Activated T-cell treated with anti-CD3 and anti-CD28 coated beads, Interleukin-2, amount 50 U/mL, for 24 hours (primary cell): Measurements from ENCODE around the gene UNCX.
"Not testable (repeated sequence)": the region's sequence is repeated elsewhere in the genome, so short reads cannot be mapped to it uniquely, and the experiment has no call there.

ENCODE experiments used
- DNase-seq: peaks from one replicate; pipeline ENCODE4 v3.0.0-alpha.2; 2020
- H3K27ac Mint-ChIP-seq: 2 replicates; pipeline ENCODE4 v1.8.0; 2020; ENCODE audit warnings: mild to moderate bottlenecking, mixed read lengths
- H3K27me3 Mint-ChIP-seq: 2 replicates; pipeline ENCODE4 v1.8.0; 2020; ENCODE audit warnings: mixed read lengths
- H3K36me3 Mint-ChIP-seq: 2 replicates; pipeline ENCODE4 v1.8.0; 2020; ENCODE audit warnings: low read depth, mixed read lengths
- H3K4me1 Mint-ChIP-seq: 2 replicates; pipeline ENCODE4 v1.8.0; 2020; ENCODE audit warnings: low read depth, mixed read lengths
- H3K4me3 Mint-ChIP-seq: 2 replicates; pipeline ENCODE4 v1.8.0; 2020; ENCODE audit warnings: mild to moderate bottlenecking, moderate library complexity, mixed read lengths
- H3K9me3 Mint-ChIP-seq: 2 replicates; pipeline ENCODE4 v1.8.0; 2020; ENCODE audit warnings: mixed read lengths

UNCX gene

DNA sequence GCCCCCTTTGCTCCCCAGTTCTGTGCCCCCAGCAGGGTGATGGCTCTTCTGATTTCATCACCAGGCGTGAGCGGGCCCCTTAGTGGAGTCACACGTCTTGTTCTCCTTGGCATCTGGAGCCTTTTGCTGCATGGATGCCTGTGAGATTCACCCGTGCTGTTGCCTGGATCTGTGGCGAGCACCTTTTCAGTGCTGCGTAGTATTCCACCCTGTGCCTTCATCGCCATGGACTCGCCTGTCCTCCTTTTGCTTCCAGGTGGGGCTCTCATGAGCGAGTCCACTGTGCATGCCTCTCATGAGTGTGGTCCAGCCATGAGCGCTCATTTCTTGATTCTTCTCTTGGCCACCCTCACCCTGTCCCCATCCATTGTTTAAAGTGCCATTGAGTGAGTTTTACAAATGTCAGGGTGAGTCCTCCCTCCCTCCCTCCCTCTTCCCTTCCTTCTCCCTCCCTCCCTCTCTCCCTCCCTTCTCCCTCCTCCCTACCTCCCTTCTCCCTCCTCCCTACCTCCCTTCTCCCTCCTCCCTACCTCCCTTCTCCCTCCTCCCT, 44.0 kb downstream of the UNCX start:
- H3K27me3 Mint-ChIP-seq: peaks cover 10% of the 10 kb centered on the region
- H3K36me3 Mint-ChIP-seq: no peaks in the 10 kb centered on the region
- no peaks in the 10 kb centered on the region for H3K4me1 Mint-ChIP-seq
- H3K27ac Mint-ChIP-seq: no peak overlapping the region
- no peak for DNase-seq
- H3K9me3 Mint-ChIP-seq: no peaks in the 10 kb centered on the region
- H3K4me3 Mint-ChIP-seq: no peak overlapping the region

DNA sequence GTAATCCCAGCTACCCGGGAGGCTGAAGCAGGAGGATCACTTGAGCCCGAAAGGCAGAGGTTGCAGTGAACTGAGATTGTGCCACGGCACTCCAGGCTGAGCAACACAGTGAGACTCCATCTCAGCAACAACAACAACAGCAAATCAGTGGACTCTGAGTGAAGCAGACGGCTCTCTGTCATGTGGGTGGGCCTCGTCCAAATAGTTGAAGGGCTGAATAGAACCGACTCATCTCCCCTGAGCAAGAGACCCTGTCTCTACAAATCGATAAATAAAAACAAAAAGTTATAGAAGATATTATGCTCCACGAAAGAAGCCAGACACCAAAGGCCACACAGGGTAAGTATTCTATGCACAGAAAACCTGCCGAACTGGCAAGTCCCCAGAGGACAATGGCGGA, 45.9 kb downstream of the UNCX start:
- Mint-ChIP-seq H3K9me3 (no peaks in the 10 kb centered on the region), H3K4me1 (no peaks in the 10 kb centered on the region), H3K27ac (no peak overlapping the region), H3K4me3 (no peak overlapping the region), H3K36me3 (no peaks in the 10 kb centered on the region), H3K27me3 (peaks cover 10% of the 10 kb centered on the region)
- no peak for DNase-seq

DNA sequence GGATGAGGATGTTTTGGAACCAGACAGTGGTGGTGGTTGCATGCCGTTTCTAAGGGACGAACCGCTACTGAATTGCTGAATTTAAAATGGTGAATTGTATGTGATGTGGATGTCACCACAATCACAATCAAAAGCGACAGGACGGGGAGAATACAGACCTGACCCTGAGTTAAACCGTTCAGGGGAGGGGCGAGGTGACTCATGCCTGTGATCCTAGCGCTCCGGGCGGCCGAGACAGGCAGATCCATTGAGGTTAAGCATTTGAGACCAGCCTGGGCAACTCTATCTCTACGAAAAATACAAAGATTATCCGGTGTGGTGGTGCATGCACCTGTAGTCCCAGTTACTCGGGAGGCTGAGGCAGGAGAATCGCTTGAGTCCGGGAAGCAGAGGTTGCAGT, 46.4 kb downstream of the UNCX start:
- H3K36me3 Mint-ChIP-seq: no peaks in the 10 kb centered on the region
- no peaks in the 10 kb centered on the region for H3K9me3 Mint-ChIP-seq
- peaks cover 10% of the 10 kb centered on the region for H3K27me3 Mint-ChIP-seq
- DNase-seq: no peak
- H3K4me1 Mint-ChIP-seq: no peaks in the 10 kb centered on the region
- no peak overlapping the region for H3K27ac Mint-ChIP-seq
- no peak overlapping the region for H3K4me3 Mint-ChIP-seq

DNA sequence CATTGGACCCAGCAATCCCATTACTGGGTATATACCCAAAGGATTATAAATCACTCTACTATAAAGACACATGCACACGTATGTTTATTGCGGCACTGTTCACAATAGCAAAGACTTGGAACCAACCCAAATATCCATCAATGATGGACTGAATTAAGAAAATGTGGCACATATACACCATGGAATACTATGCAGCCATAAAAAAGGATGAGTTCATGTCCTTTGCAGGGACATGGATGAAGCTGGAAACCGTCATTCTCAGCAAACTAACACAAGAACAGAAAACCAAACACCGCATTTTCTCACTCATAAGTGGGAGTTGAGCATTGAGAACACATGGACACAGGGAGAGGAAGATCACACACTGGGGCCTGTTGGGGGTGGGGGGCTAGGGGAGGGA, 47.2 kb downstream of the UNCX start:
- H3K27ac Mint-ChIP-seq, H3K36me3 Mint-ChIP-seq, H3K4me1 Mint-ChIP-seq, H3K9me3 Mint-ChIP-seq, H3K4me3 Mint-ChIP-seq, DNase-seq, H3K27me3 Mint-ChIP-seq: not testable (repeated sequence)

DNA sequence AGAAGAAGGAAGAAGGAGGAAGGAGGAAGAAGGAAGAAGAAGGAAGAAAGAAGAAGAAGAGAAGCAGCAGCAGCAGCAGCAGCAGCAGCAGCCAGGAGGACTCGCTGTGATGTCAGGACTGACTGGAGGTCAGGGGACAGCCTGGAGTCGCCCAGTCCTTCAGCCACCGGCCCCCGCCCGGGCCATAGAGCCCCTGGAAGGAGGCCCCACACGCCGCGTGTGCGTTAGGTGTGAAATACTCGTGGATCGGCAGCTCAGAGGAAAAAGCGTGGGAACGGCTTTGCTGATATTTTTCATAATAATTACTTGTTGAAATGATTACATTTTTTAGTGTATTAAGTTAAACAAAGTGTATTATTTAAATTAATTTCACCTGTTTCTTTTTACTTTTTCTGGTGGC, 48.4 kb downstream of the UNCX start:
- Mint-ChIP-seq H3K27ac (no peak overlapping the region), H3K4me1 (no peaks in the 10 kb centered on the region), H3K27me3 (peaks cover 10% of the 10 kb centered on the region), H3K9me3 (no peaks in the 10 kb centered on the region), H3K36me3 (no peaks in the 10 kb centered on the region), H3K4me3 (no peak overlapping the region)
- DNase-seq: no peak

DNA sequence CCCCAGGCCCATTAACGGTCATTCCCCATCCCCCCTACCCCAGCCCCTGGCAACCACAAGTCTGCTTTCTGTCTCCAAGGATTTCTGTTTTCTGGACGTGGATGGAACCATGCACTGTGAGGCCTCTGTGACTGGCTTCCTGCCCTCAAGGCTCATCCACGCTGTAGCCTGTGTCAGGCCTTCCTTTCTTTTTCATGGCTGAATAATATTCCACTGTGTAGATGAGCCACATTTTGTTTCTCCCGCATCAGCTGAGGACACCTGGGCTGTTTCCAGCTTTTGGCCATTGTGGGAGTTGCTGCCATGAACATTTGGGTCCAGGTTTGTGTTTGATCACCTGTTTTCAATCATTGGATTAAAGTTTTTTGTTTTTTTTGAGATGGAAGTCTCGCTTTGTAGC, 50.0 kb downstream of the UNCX start:
- Mint-ChIP-seq H3K4me1 (no peaks in the 10 kb centered on the region), H3K27me3 (peaks cover 5% of the 10 kb centered on the region), H3K36me3 (no peaks in the 10 kb centered on the region), H3K9me3 (no peaks in the 10 kb centered on the region), H3K4me3 (no peak overlapping the region), H3K27ac (no peak overlapping the region)
- no peak for DNase-seq

DNA sequence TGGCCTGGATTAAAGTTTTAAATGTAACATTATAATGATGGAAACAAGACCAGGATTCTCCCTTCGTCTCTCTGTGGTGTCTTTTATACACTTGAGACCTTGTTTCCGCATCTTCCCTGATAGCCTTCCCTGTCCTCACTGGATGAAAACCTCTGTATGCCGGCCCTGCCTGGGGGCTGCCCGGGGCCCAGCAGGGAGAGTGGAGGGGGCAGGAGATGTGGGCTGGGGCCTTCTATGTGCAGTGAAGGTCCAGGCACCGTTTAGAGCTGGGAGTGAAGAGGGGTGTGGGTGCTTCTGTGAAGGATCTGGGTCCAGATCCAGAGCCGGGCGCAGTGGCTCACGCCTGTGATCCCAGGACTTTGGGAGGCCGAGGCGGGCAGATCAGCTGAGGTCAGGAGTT, 50.7 kb downstream of the UNCX start:
- Mint-ChIP-seq H3K4me1 (no peaks in the 10 kb centered on the region), H3K36me3 (no peaks in the 10 kb centered on the region), H3K4me3 (no peak overlapping the region), H3K27me3 (peaks cover 4% of the 10 kb centered on the region), H3K27ac (no peak overlapping the region), H3K9me3 (no peaks in the 10 kb centered on the region)
- no peak for DNase-seq

DNA sequence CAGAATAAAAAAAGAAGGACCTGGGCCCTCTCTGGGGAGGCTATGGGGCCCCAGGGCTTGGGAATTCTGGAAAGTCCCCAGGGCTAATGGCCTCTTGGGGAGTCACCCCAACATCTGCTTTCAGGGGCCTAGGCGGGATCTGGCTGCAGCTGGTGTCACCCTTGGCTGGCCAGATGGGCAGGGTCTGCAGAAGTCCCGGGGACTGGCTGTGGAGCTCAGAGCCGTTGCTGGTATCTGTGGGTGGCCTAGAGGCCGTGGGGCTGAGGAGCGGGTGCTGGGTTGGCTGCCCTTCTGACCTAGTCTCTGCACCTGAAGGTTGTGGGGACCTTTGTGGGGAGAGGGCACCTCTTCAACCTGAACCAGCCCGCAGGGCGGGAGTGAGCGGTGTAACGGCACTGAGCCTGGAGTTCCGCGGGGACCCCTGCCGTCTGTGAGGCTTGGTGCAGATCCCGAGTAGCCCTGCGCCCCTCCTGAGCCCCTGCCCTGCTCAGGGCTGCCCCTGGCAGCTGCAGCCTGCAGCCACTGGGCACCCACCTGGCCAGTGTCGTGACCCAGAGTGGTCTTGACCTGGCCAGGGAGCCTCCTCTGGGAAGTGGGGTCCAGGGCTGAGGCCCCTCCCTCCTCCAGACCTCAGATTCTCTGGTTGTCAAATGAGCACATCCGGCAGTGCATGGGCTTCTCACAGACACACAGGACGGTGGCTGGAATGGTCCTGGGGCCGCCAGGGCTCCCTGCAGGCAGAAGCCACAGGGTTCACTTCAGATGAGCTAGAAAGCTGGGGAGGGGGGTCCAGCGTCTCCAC, 51.5 kb downstream of the UNCX start:
- H3K27ac Mint-ChIP-seq: no peak overlapping the region
- no peaks in the 10 kb centered on the region for H3K9me3 Mint-ChIP-seq
- H3K27me3 Mint-ChIP-seq: peaks cover 4% of the 10 kb centered on the region
- no peak overlapping the region for H3K4me3 Mint-ChIP-seq
- H3K36me3 Mint-ChIP-seq: no peaks in the 10 kb centered on the region
- H3K4me1 Mint-ChIP-seq: no peaks in the 10 kb centered on the region
- no peak for DNase-seq

DNA sequence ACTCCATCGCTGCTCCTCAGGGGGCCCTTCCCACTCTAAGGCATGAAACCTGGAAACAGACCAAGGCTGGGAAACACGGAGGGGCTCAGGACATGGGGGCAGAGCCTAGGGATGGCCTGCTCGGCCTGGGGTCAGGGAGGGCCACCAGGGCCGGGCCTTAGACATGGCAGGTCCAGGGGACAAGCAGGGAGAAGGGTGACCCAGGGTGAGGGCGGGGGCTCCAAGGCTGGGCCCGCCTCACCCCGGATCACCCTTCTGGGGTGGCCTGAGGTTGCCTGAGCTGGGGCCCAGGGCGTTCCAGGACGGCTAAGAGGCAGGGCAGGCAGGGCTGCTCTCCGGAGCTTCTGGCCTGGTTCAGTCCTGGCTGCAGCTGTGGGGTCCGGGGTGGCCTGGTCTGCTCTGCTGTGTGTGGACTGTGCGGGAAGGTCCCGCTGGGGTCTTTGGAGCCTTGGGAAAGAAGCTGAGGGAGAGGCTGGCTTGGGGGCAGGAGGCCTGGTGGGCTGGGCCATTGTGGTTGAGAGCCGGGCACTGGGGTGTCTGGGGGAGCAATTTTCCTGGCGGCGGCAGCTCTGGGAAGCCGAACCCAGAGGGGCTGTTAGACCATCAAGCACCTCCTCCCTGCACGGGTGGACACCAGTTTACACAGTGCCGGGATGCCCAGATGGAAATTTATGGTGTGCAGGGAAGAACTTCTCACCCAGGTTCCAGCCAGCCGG, 52.2 kb downstream of the UNCX start:
- Mint-ChIP-seq H3K4me1 (no peaks in the 10 kb centered on the region), H3K27ac (no peak overlapping the region), H3K27me3 (peaks cover 7% of the 10 kb centered on the region), H3K36me3 (no peaks in the 10 kb centered on the region), H3K9me3 (no peaks in the 10 kb centered on the region), H3K4me3 (no peak overlapping the region)
- no peak for DNase-seq

DNA sequence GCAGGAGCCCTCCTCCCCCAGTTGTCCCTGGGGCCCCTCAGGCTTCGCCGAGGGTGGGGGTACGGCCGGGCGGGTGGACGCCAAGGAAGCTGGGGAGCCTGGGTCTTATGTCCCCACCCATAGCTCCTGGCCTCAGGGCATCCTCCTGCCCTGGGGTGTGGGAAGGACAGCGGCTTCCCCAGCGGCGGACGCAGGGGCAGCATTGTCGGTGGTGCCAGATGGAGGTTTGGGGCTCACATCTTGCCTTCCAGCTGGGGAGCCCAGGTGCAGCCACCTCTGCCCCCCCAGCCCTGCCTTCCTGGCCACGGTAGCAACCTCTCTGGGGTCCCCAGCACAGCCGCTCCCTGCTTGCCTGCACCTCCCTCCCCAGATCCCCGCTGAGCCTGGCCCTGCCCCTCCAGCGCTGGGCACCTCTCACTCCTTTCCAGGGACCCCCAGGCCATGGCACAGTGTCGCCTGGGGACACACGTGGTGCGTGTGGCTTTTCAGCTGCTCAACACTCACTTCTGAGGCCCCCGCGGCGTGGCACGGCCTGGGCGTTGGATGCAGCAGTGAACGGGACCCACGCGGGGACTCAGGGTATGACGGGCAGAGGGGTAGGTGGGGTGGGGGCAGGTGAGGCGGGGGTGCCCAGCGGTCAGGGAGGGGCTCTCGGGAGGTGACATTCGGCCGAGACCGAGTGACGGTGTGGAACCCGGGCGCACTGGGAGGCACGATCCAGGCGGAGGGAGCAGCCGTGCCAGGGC, 53.1 kb downstream of the UNCX start:
- no peak for DNase-seq
- Mint-ChIP-seq H3K9me3 (no peaks in the 10 kb centered on the region), H3K36me3 (no peaks in the 10 kb centered on the region), H3K4me3 (no peak overlapping the region), H3K27ac (no peak overlapping the region), H3K4me1 (peaks cover 8% of the 10 kb centered on the region), H3K27me3 (peaks cover 15% of the 10 kb centered on the region)
